ENCODE data around the gene FMO1. TPM values are rescaled to one million over a fixed set of nuclear protein-coding genes. Genes with fewer than 3 reads are reported as not detected.
"Not testable (repeated sequence)": the region's sequence is repeated elsewhere in the genome, so short reads cannot be mapped to it uniquely, and the experiment has no call there.

Gene FMO1, protein sequence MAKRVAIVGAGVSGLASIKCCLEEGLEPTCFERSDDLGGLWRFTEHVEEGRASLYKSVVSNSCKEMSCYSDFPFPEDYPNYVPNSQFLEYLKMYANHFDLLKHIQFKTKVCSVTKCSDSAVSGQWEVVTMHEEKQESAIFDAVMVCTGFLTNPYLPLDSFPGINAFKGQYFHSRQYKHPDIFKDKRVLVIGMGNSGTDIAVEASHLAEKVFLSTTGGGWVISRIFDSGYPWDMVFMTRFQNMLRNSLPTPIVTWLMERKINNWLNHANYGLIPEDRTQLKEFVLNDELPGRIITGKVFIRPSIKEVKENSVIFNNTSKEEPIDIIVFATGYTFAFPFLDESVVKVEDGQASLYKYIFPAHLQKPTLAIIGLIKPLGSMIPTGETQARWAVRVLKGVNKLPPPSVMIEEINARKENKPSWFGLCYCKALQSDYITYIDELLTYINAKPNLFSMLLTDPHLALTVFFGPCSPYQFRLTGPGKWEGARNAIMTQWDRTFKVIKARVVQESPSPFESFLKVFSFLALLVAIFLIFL
- 215 TPM for polyA plus RNA-seq (ENCODE audit: insufficient read length)
- long read RNA-seq, donor 1, transcript FMO1-201 (8 exons, 2,160 nt): minor isoform, 7 of 79 reads
- long read RNA-seq, donor 1, transcript FMO1-202 (9 exons, 2,155 nt): minor isoform, 5 of 79 reads
- long read RNA-seq, donor 1, transcript FMO1-208 (9 exons, 2,156 nt): major isoform, 25 of 79 reads
- long read RNA-seq, donor 1, partial matches to known transcripts: 41 of 79 reads
- long read RNA-seq, donor 1, other reads (novel, unspliced or antisense): 0 of 79 reads
- long read RNA-seq, donor 2, transcript FMO1-202 (9 exons, 2,155 nt): minor isoform, 5 of 50 reads
- long read RNA-seq, donor 2, transcript FMO1-208 (9 exons, 2,156 nt): major isoform, 23 of 50 reads
- long read RNA-seq, donor 2, partial matches to known transcripts: 11 of 50 reads
- long read RNA-seq, donor 2, other reads (novel, unspliced or antisense): 8 of 50 reads
- long read RNA-seq, donor 3, transcript FMO1-201 (8 exons, 2,160 nt): minor isoform, 5 of 93 reads
- long read RNA-seq, donor 3, transcript FMO1-208 (9 exons, 2,156 nt): major isoform, 22 of 93 reads
- long read RNA-seq, donor 3, partial matches to known transcripts: 60 of 93 reads
- long read RNA-seq, donor 3, other reads (novel, unspliced or antisense): 0 of 93 reads
- long read RNA-seq, donor 4: 0 reads
- long read RNA-seq, donor 5, transcript FMO1-201 (8 exons, 2,160 nt): minor isoform, 7 of 165 reads
- long read RNA-seq, donor 5, transcript FMO1-202 (9 exons, 2,155 nt): minor isoform, 22 of 165 reads
- long read RNA-seq, donor 5, transcript FMO1-208 (9 exons, 2,156 nt): major isoform, 36 of 165 reads
- long read RNA-seq, donor 5, partial matches to known transcripts: 91 of 165 reads
- long read RNA-seq, donor 5, other reads (novel, unspliced or antisense): 6 of 165 reads
- long read RNA-seq, donor 6, transcript FMO1-208 (9 exons, 2,156 nt): major isoform, 28 of 55 reads
- long read RNA-seq, donor 6, partial matches to known transcripts: 22 of 55 reads
- long read RNA-seq, donor 6, other reads (novel, unspliced or antisense): 0 of 55 reads
- long read RNA-seq, donor 7, transcript FMO1-202 (9 exons, 2,155 nt): minor isoform, 6 of 47 reads
- long read RNA-seq, donor 7, transcript FMO1-208 (9 exons, 2,156 nt): major isoform, 23 of 47 reads
- long read RNA-seq, donor 7, partial matches to known transcripts: 16 of 47 reads
- long read RNA-seq, donor 7, other reads (novel, unspliced or antisense): 0 of 47 reads
- long read RNA-seq, donor 8, transcript FMO1-208 (9 exons, 2,156 nt): major isoform, 8 of 9 reads
- long read RNA-seq, donor 8, partial matches to known transcripts: 0 of 9 reads
- long read RNA-seq, donor 8, other reads (novel, unspliced or antisense): 0 of 9 reads

GRCh38 chr1:171248302-171248701 is at the start of gene FMO1:
TSS of gene FMO1 (plus strand) at chr1:171248494. CDS start at chr1:171258088, 9,594 bp downstream.
- DNase-seq: no peak

DNA sequence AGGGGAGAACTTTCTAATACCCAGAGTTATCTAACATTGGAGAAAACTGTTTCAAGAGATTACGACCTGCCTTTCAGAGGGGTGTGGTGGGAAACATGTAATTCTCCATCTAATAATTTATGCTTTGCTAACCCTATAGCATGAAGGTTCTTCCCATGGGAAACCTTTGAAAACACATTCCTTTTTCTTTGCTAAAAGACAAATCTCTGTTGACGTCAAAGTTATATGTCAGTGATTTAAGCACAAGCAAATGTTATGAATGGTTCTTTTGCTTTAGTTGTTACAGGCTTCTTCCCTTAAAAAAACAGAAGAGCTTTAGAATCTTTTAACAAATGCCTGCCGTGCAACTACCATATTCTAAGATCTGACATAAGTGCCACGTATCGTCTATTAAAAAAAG is 44.0 kb upstream of the FMO1 start:
- DNase-seq: no peak

DNA sequence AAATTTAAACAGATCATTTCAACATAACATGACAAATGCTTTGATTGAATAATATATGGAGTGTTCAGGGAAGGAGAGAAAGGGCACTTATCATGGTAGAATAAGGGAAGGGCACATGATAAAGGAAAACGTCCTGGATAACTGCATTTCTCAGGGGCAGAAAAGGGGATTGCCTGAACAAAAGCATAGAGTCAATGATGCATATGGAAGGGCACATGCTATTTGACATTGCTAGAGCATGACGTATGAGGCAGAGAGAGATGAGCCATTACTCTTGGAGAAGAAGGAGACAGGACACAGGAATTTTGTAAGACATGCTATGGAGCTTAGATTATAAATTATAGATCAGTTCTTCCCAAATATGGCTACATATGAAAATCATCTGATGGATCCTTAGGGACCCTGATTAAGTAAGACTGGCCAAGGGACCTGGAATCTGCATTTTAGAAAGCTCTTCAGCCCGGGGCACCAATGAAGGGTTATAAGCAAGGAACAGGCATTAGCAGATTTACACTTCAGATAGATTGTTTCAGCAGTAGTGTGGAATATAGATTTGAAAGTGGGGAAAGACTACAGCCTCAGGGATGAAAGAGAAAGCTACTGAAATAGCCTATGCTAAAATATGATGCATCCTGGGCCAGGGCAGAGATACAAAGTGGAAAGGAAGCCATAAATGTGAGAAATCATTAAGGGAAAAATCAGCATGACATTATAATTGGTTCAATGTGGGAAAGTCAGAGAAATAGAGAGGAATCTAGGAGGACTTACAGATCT is 41.9 kb upstream of the FMO1 start:
- no peak for DNase-seq

- no peak for DNase-seq
These were observed 41.3 kb upstream of the FMO1 start for GRCh38 chr1:171206978-171207355.

DNA sequence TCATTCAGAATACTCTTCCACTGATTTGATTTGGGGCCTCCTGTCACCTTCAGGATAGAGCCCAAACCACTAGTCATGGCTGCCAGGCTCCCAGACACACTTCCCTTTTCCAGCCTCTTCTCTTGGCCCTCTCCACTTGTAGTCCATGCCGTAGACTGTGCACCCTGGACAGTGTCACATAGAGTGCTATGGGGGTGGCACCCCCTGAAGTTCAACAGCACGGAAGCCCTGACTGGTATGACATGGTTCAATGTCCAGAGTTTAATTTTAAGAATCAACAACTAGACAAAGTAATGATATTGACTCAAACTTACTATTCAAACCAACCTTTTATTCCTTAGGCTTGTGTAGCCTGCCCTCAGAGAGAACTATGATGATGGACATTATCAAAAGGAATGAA is 40.9 kb upstream of the FMO1 start:
- DNase-seq: no peak

- no peak for DNase-seq
These were observed 37.9 kb upstream of the FMO1 start for GRCh38 chr1:171210355-171210754.

DNA sequence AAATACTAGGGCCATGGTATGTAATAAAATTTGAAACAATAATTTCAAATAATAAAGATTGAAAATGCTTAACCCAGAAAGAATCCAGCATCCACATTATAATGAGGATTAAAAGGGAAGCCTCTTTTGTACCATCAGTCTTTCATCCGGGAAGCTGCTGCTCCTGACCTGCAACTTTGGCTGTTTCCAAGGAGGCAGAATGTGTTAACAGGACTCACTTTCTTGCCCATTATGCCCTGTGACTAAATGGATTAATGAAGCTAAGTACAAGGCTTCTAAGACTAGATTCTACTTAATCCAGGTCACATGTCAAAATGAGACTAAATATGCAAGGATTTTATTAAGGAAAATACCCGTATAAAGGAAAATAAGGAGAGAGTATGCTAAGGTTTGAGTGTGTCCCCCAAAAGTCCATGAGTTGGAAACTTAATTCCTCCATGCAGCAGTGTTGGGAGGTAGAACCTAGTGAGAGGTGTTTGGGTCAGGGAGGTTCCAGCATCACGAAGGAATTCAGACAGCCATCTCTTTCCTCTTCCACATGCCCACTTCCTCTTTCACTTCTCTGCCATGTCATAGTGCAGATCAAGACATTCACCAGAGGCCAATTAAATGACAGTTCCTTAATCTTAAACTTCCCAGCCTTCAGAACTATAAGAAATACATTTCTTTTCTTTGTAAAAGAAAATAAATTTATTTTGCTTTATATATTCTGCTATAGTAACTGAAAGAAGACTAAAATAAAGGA is 35.5 kb upstream of the FMO1 start:
- DNase-seq: no peak

GRCh38 chr1:171213559-171214454 is 34.5 kb upstream of the FMO1 start:
- DNase-seq: no peak

- no peak for DNase-seq
These were observed 30.4 kb upstream of the FMO1 start for GRCh38 chr1:171217658-171218443.

GRCh38 chr1:171218661-171219060 is 29.6 kb upstream of the FMO1 start:
- DNase-seq: no peak

GRCh38 chr1:171219346-171220080 is 28.8 kb upstream of the FMO1 start:
- DNase-seq: no peak

- no peak for DNase-seq
These were observed 28.2 kb upstream of the FMO1 start for GRCh38 chr1:171220081-171220420.

GRCh38 chr1:171220581-171221054 is 27.7 kb upstream of the FMO1 start:
- DNase-seq: peak; percentile 38

DNA sequence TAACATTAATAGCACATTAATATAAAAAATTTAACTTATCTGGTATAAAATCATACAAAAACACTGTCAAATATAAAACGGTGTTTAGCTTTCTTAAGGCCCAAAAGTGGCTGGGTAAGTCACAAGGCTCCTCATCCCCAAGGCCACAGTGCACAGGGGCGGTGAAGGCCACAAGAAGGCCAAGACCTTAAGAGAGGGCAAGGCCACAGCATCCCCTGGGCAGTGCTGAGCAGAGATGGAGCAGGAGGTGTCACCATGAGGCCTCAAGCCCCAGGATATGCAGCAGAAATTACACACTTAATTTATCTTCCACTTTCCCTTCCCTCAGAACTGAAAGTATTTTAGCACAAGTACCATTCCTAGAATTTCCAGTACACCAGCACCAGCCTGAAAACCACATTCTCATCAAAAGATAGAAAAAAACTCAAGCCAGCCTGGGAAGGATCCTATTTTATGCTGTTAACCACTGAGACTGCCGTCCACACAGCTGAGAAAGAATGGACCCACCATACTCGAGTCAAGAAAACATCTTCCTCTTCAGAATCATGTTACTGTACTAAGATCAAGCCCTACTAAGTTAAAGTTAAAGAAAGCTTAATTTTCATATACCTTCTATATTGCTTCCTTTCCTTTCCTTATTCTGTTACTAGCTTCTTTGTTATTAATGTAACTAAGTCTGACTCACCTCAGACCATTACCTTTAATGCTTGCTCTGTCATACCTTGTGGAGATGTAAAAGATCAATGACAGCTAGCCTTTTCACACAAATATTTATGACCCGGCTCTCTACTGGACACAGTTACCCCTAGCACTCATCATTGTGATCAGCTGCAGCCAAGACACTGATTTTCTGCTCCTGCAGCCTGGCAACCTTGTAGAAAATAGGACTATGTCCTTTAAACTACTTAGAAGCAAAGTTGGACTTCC is 26.4 kb upstream of the FMO1 start:
- no peak for DNase-seq

- DNase-seq: peak; percentile 37
These were observed 25.4 kb upstream of the FMO1 start for GRCh38 chr1:171222936-171223335.

DNA sequence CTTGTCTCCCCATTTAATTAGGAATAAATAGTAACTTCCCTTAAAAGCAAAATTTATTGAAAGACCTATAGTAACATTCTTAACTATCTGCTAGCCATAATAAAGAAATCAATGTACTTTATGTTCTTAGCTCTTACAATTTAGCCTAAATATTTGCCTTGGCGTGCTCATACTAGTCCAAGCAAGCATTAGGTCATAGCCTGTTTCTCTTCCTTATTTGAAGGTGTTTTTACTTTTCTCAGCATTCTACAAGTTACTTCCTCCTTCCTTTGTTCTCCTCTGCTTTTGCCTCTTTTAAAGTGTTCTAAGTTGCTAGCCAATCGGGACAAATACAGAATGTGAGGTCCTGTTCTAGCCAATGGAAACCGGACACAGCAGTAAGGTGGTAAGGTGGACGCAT is 24.0 kb upstream of the FMO1 start:
- DNase-seq: not testable (repeated sequence)

Data from left kidney (tissue), 8 donors.